Activated CD8-positive, alpha-beta T cell treated with anti-CD3 and anti-CD28 coated beads, Interleukin-2, amount 10 ng/mL, durations not matched to agents 7 days and 5 days (primary cell): ENCODE measurements around the gene NOA1. TPM values are rescaled to one million over a fixed set of nuclear protein-coding genes. Genes with fewer than 3 reads are reported as not detected.
A peak's percentile ranks its signal among the peaks of the same experiment; 100 is the strongest.

Source experiments
- ATAC-seq: fragments of 150-1000 bp; cut with Tn5 transposase; one replicate; pipeline ENCODE4 v1.10.0; 2021; ENCODE audit warnings: moderate library complexity
- CTCF ChIA-PET: fragments of 350-600 bp; sonication (Branson Sonifier 250); formaldehyde crosslinking; loops from one replicate; lab custom pipeline; 2021; ENCODE audit warnings: antibody characterized with exemption; lab: Charles Lee
- POLR2A ChIA-PET: fragments of 350-600 bp; sonication (Branson Sonifier 250); formaldehyde crosslinking; loops from one replicate; lab custom pipeline; 2021; ENCODE audit warnings: antibody characterized with exemption; lab: Charles Lee
- DNase-seq: peaks from one replicate; pipeline ENCODE4 v3.0.0-alpha.2; 2020
- H3K27ac Mint-ChIP-seq: one replicate; pipeline ENCODE4 v1.8.0; 2021; ENCODE audit warnings: mild to moderate bottlenecking, mixed read lengths
- H3K27me3 Mint-ChIP-seq: one replicate; pipeline ENCODE4 v1.8.0; 2021; ENCODE audit warnings: low read depth, mixed read lengths
- H3K36me3 Mint-ChIP-seq: one replicate; pipeline ENCODE4 v1.8.0; 2021; ENCODE audit warnings: low read depth, mixed read lengths
- H3K4me1 Mint-ChIP-seq: one replicate; pipeline ENCODE4 v1.8.0; 2021; ENCODE audit warnings: low read depth, mixed read lengths
- H3K4me3 Mint-ChIP-seq: one replicate; pipeline ENCODE4 v1.8.0; 2021; ENCODE audit warnings: mild to moderate bottlenecking, mixed read lengths
- H3K9me3 Mint-ChIP-seq: one replicate; pipeline ENCODE4 v1.8.0; 2022; ENCODE audit warnings: mixed read lengths; ENCODE audit not compliant: insufficient read depth
- total RNA-seq, 2 experiments: library from RNA; stranded (reverse); gene quantifications; one replicate each; pipeline ENCODE4 v1.2.3, GENCODE V29; 2021

The NOA1 gene
- total RNA-seq, result 10 to 100 TPM; 19.1 to 21.9 TPM

- Mint-ChIP-seq H3K36me3 (peaks cover 63% of the 10 kb centered on the region), H3K9me3 (peaks cover 16% of the 10 kb centered on the region), H3K27ac (peak within 1 kb of the TSS; percentile 97), H3K27me3 (no peaks in the 10 kb centered on the region), H3K4me3 (peak within 1 kb of the TSS; percentile 92), H3K4me1 (peaks cover 45% of the 10 kb centered on the region)
- ATAC-seq (peak; percentile 87), DNase-seq (peak; percentile 98)
- ChIA-PET CTCF (interaction anchor here (0.7 to 4.3 kb wide), 13 partner anchors 11 to 1029 kb away, joined by 3 to 25 read pairs (median 4); partner anchors contain the start of genes AASDH, CEP135, PAICS and PPAT), POLR2A (interaction anchor here (1.0 to 4.4 kb wide), 15 partner anchors 11 to 1028 kb away, joined by 3 to 90 read pairs (median 6); partner anchors contain the start of genes AASDH, IGFBP7, PAICS and PPAT)
Measured at GRCh38 chr4:56977321-56978012, at the start of gene NOA1. TSS of gene NOA1 (minus strand) at chr4:56977606. CDS start at chr4:56977585, 21 bp downstream.

- Mint-ChIP-seq H3K36me3 (peaks cover 77% of the 10 kb centered on the region), H3K9me3 (no peaks in the 10 kb centered on the region), H3K4me1 (peaks cover 2% of the 10 kb centered on the region), H3K27me3 (no peaks in the 10 kb centered on the region), H3K27ac (no peak overlapping the region), H3K4me3 (no peak overlapping the region)
- DNase-seq (no peak), ATAC-seq (no peak)
- CTCF ChIA-PET, result interaction anchor here (1.4 kb wide), 1 partner anchor 16 kb away, joined by 4 read pairs; no protein-coding TSS in a partner anchor
- POLR2A ChIA-PET, result interaction anchor here (1.2 kb wide), 1 partner anchor 11 kb away, joined by 3 read pairs; no protein-coding TSS in a partner anchor
Measured at GRCh38 chr4:57023104-57023503, 45.7 kb upstream of the NOA1 start.

GRCh38 chr4:57020467-57021101 is 43.2 kb upstream of the NOA1 start:
- CTCF ChIA-PET, result no interaction called here
- DNase-seq, result no peak
- Mint-ChIP-seq H3K4me3 (no peak overlapping the region), H3K27me3 (no peaks in the 10 kb centered on the region), H3K9me3 (no peaks in the 10 kb centered on the region), H3K4me1 (no peaks in the 10 kb centered on the region), H3K27ac (no peak overlapping the region), H3K36me3 (peaks cover 75% of the 10 kb centered on the region)
- ATAC-seq, result no peak
- POLR2A ChIA-PET, result no interaction called here

- POLR2A ChIA-PET, result no interaction called here
- ATAC-seq (no peak), DNase-seq (no peak)
- CTCF ChIA-PET, result no interaction called here
- H3K4me3 Mint-ChIP-seq, result no peak overlapping the region
- H3K27ac Mint-ChIP-seq, result no peak overlapping the region
- H3K36me3 Mint-ChIP-seq, result peaks cover 68% of the 10 kb centered on the region
- H3K4me1 Mint-ChIP-seq, result no peaks in the 10 kb centered on the region
- H3K9me3 Mint-ChIP-seq, result no peaks in the 10 kb centered on the region
- no peaks in the 10 kb centered on the region for H3K27me3 Mint-ChIP-seq
Measured at GRCh38 chr4:57018980-57019379, 41.6 kb upstream of the NOA1 start.

- Mint-ChIP-seq H3K36me3 (peaks cover 58% of the 10 kb centered on the region), H3K27ac (no peak overlapping the region), H3K4me1 (peaks cover 6% of the 10 kb centered on the region), H3K27me3 (no peaks in the 10 kb centered on the region), H3K9me3 (no peaks in the 10 kb centered on the region), H3K4me3 (no peak overlapping the region)
- CTCF ChIA-PET, result no interaction called here
- DNase-seq (no peak), ATAC-seq (no peak)
- POLR2A ChIA-PET, result no interaction called here
Measured at GRCh38 chr4:57013543-57014120, 36.2 kb upstream of the NOA1 start.

GRCh38 chr4:56999751-57000150 is 22.3 kb upstream of the NOA1 start:
- POLR2A ChIA-PET, result interaction anchor here (0.7 kb wide), 1 partner anchor 12 kb away, joined by 3 read pairs; no protein-coding TSS in a partner anchor
- H3K36me3 Mint-ChIP-seq, result peaks cover 63% of the 10 kb centered on the region

GRCh38 chr4:56995525-56995924 is 18.1 kb upstream of the NOA1 start:
- no peaks in the 10 kb centered on the region for H3K27me3 Mint-ChIP-seq
- H3K27ac Mint-ChIP-seq, result no peak overlapping the region
- POLR2A ChIA-PET, result interaction anchor here (1.1 kb wide), 1 partner anchor 17 kb away, joined by 4 read pairs; the partner anchor contains the start of gene POLR2B
- ATAC-seq, result no peak
- peaks cover 68% of the 10 kb centered on the region for H3K36me3 Mint-ChIP-seq
- peaks cover 2% of the 10 kb centered on the region for H3K4me1 Mint-ChIP-seq
- DNase-seq, result no peak
- CTCF ChIA-PET, result interaction anchor here (0.7 kb wide), 1 partner anchor 272 kb away, joined by 3 read pairs; no protein-coding TSS in a partner anchor
- H3K9me3 Mint-ChIP-seq, result no peaks in the 10 kb centered on the region
- H3K4me3 Mint-ChIP-seq, result no peak overlapping the region

More at GRCh38 chr4:56999751-57000150, 22.3 kb upstream of the NOA1 start:
- H3K4me1 Mint-ChIP-seq, result no peaks in the 10 kb centered on the region
- CTCF ChIA-PET, result interaction anchor here (0.9 to 1.6 kb wide), 3 partner anchors 8 to 18 kb away, joined by 3 to 4 read pairs (median 3); no protein-coding TSS in a partner anchor
- DNase-seq (no peak), ATAC-seq (no peak)
- no peak overlapping the region for H3K4me3 Mint-ChIP-seq
- H3K27ac Mint-ChIP-seq, result no peak overlapping the region
- no peaks in the 10 kb centered on the region for H3K9me3 Mint-ChIP-seq
- no peaks in the 10 kb centered on the region for H3K27me3 Mint-ChIP-seq

GRCh38 chr4:56990109-56990905 is 12.9 kb upstream of the NOA1 start:
- no peak overlapping the region for H3K4me3 Mint-ChIP-seq
- H3K9me3 Mint-ChIP-seq, result no peaks in the 10 kb centered on the region
- peaks cover 67% of the 10 kb centered on the region for H3K36me3 Mint-ChIP-seq
- peaks cover 16% of the 10 kb centered on the region for H3K4me1 Mint-ChIP-seq
- H3K27ac Mint-ChIP-seq, result no peak overlapping the region
- POLR2A ChIA-PET, result interaction anchor here (1.1 to 1.5 kb wide), 2 partner anchors 8 to 12 kb away, joined by 3 to 7 read pairs; partner anchors contain the start of gene POLR2B
- H3K27me3 Mint-ChIP-seq, result no peaks in the 10 kb centered on the region
- CTCF ChIA-PET, result interaction anchor here (1.1 to 2.8 kb wide), 2 partner anchors 10 to 11 kb away, joined by 3 to 15 read pairs; partner anchors contain the start of genes NOA1 and POLR2B
- DNase-seq (no peak), ATAC-seq (no peak)

- Mint-ChIP-seq H3K4me3 (no peak overlapping the region), H3K9me3 (no peaks in the 10 kb centered on the region), H3K27ac (no peak overlapping the region), H3K27me3 (no peaks in the 10 kb centered on the region), H3K4me1 (peaks cover 33% of the 10 kb centered on the region), H3K36me3 (peaks cover 64% of the 10 kb centered on the region)
- DNase-seq (no peak), ATAC-seq (no peak)
- CTCF ChIA-PET, result no interaction called here
- POLR2A ChIA-PET, result no interaction called here
Measured at GRCh38 chr4:56986952-56987351, 9.5 kb upstream of the NOA1 start.

- ChIA-PET CTCF (no interaction called here), POLR2A (no interaction called here)
- no peak for ATAC-seq
- H3K36me3 Mint-ChIP-seq, result peaks cover 65% of the 10 kb centered on the region
- H3K9me3 Mint-ChIP-seq, result no peaks in the 10 kb centered on the region
- no peak overlapping the region for H3K27ac Mint-ChIP-seq
- H3K4me1 Mint-ChIP-seq, result peaks cover 40% of the 10 kb centered on the region
- no peak overlapping the region for H3K4me3 Mint-ChIP-seq
- no peak for DNase-seq
- H3K27me3 Mint-ChIP-seq, result no peaks in the 10 kb centered on the region
Measured at GRCh38 chr4:56986192-56986591, 8.8 kb upstream of the NOA1 start.

- H3K36me3 Mint-ChIP-seq, result peaks cover 53% of the 10 kb centered on the region
- POLR2A ChIA-PET, result interaction anchor here (1.3 kb wide), 1 partner anchor 9 kb away, joined by 3 read pairs; no protein-coding TSS in a partner anchor
- CTCF ChIA-PET, result interaction anchor here (1.2 kb wide), 1 partner anchor 18 kb away, joined by 3 read pairs; no protein-coding TSS in a partner anchor
- no peak for DNase-seq
- H3K9me3 Mint-ChIP-seq, result no peaks in the 10 kb centered on the region
- H3K27ac Mint-ChIP-seq, result peak overlapping the region; percentile 22
- H3K27me3 Mint-ChIP-seq, result no peaks in the 10 kb centered on the region
- ATAC-seq, result no peak
- H3K4me1 Mint-ChIP-seq, result peaks cover 40% of the 10 kb centered on the region
- peak overlapping the region; percentile 92 for H3K4me3 Mint-ChIP-seq
Measured at GRCh38 chr4:56981795-56982201, 4.4 kb upstream of the NOA1 start.
